HepG2 (cell line): ENCODE data around the gene AGXT. TPM values are rescaled to one million over a fixed set of nuclear protein-coding genes. Genes with fewer than 3 reads are reported as not detected.

Experiments used
- ATAC-seq: fragments of 200-7000 bp; cut with Tn5 transposase; 3 replicates; pipeline ENCODE4 v1.9.1; 2020; ENCODE audit warnings: mild to moderate bottlenecking, moderate library complexity
- BruUV-seq: library from RNA; stranded (reverse); fragments of 400-500 nt; replicated peaks from 2 replicates; lab custom pipeline; 2021; lab: Mats Ljungman, UMichigan
- CTCF ChIA-PET: fragments of 300-600 bp; formaldehyde crosslinking; extraction: SDS; loops from one replicate; lab custom pipeline; 2021; ENCODE audit warnings: low total read pairs, inconsistent platforms, low intra/inter-chr PET ratio; lab: Yijun Ruan, JAX
- POLR2A ChIA-PET: fragments of 350-600 bp; sonication (Branson Sonifier 250); formaldehyde crosslinking; loops from one replicate; lab custom pipeline; 2020; ENCODE audit warnings: antibody characterized with exemption, inconsistent platforms; lab: Yijun Ruan, JAX
- DNase-seq: peaks from one replicate; pipeline ENCODE4 v3.0.0-alpha.2; 2015; ENCODE audit warnings: low spot score
- FAIRE-seq: peaks from 3 replicates; lab custom pipeline; 2011; peaks lifted over from hg19 to GRCh38; lab: Jason Lieb, UNC
- H2AFZ ChIP-seq: one replicate; pipeline ENCODE4 v1.6.1; 2011; ENCODE audit warnings: low read length, inconsistent platforms
- H3K27ac ChIP-seq: fragments of 300-600 bp; 3 replicates; pipeline ENCODE4 v1.8.0; 2011; ENCODE audit warnings: mixed run types, mild to moderate bottlenecking, mixed read lengths, low read length, inconsistent platforms; ENCODE audit not compliant: insufficient read depth; ENCODE audit errors: extremely low read length
- H3K27me3 ChIP-seq, 2 experiments: fragments of 200-600 bp in 1 of 2; 2 replicates in 1 of 2; 3 replicates in 1 of 2; pipeline versions ENCODE4 v1.6.0 to v1.8.0; 2011; ENCODE audit warnings: low read length in 2 of 2, mild to moderate bottlenecking in 2 of 2, moderate library complexity in 2 of 2, inconsistent platforms in 1 of 2; ENCODE audit not compliant: insufficient read depth in 2 of 2, control insufficient read depth in 1 of 2
- H3K36me3 ChIP-seq, 2 experiments: fragments of 200-600 bp in 1 of 2; replicated peaks in 1 of 2; 2 replicates in 1 of 2; 3 replicates in 1 of 2; pipeline versions ENCODE4 v1.5.1 to v1.8.0; 2011; ENCODE audit warnings: low read length in 2 of 2, inconsistent platforms in 1 of 2; ENCODE audit not compliant: insufficient read depth in 2 of 2, control insufficient read depth in 1 of 2
- H3K4me1 ChIP-seq: 2 replicates; pipeline ENCODE4 v1.5.1; 2012; ENCODE audit warnings: low read length, inconsistent platforms; ENCODE audit not compliant: insufficient read depth
- H3K4me2 ChIP-seq: 2 replicates; pipeline ENCODE4 v1.6.0; 2011; ENCODE audit warnings: low read depth, low read length, inconsistent platforms
- H3K4me3 ChIP-seq, 3 experiments: fragments of 200-600 bp in 1 of 3; sonication (generic), shearing (Covaris generic) in 1 of 3; replicated peaks in 1 of 3; 2 replicates each; pipeline ENCODE4 v1.5.1; 2011 to 2016; ENCODE audit warnings: low read length in 3 of 3, inconsistent platforms in 2 of 3, low read depth in 2 of 3, mild to moderate bottlenecking in 2 of 3, control low read depth in 1 of 3, mixed read lengths in 1 of 3; ENCODE audit not compliant: insufficient read depth in 1 of 3
- H3K79me2 ChIP-seq: one replicate; pipeline ENCODE4 v1.6.1; 2011; ENCODE audit warnings: low read length, inconsistent platforms; ENCODE audit not compliant: insufficient read depth
- H3K9ac ChIP-seq: 2 replicates; pipeline ENCODE4 v1.6.0; 2011; ENCODE audit warnings: mild to moderate bottlenecking, low read depth, low read length, inconsistent platforms; ENCODE audit not compliant: insufficient read depth
- H3K9me3 ChIP-seq: 2 replicates; pipeline ENCODE4 v1.5.1; 2012; ENCODE audit warnings: mild to moderate bottlenecking, low read length
- H4K20me1 ChIP-seq: 2 replicates; pipeline ENCODE4 v1.6.0; 2011; ENCODE audit warnings: inconsistent platforms, mild to moderate bottlenecking, low read length, moderate library complexity; ENCODE audit not compliant: insufficient read depth
- AGO2 ChIP-seq: fragments of 200-400 bp; formaldehyde crosslinking; optimal IDR thresholded peaks from 2 replicates; pipeline ENCODE3; 2017; ENCODE audit warnings: mild to moderate bottlenecking, low read depth, low read length, moderate library complexity
- ATAD3A ChIP-seq: sonication (generic); formaldehyde crosslinking; IDR thresholded peaks from 2 replicates; pipeline ENCODE4 v1.4.0; 2020; ENCODE audit warnings: missing genetic modification reagents
- BORCS8-MEF2B ChIP-seq: sonication (generic); formaldehyde crosslinking; IDR thresholded peaks from 2 replicates; pipeline ENCODE4 v1.8.0; 2022; ENCODE audit warnings: mild to moderate bottlenecking, missing genetic modification reagents
- CAMTA2 ChIP-seq: sonication (generic); formaldehyde crosslinking; IDR thresholded peaks from 2 replicates; pipeline ENCODE4 v1.4.0; 2020; ENCODE audit warnings: mild to moderate bottlenecking, missing genetic modification reagents, borderline replicate concordance
- IRF9 ChIP-seq: sonication (generic); formaldehyde crosslinking; IDR thresholded peaks from 2 replicates; pipeline ENCODE4 v1.8.0; 2022; ENCODE audit warnings: missing genetic modification reagents, mild to moderate bottlenecking, borderline replicate concordance
- MEIS1 ChIP-seq: sonication (generic); formaldehyde crosslinking; IDR thresholded peaks from 2 replicates; pipeline ENCODE4 v1.9.0; 2021; ENCODE audit warnings: mild to moderate bottlenecking, missing genetic modification reagents, moderate library complexity, borderline replicate concordance
- MIER2 ChIP-seq: IDR thresholded peaks from 2 replicates; pipeline ENCODE4 v1.6.1; 2016; ENCODE audit warnings: missing biosample characterization, missing genetic modification reagents
- PAWR ChIP-seq: sonication (generic); formaldehyde crosslinking; IDR thresholded peaks from 2 replicates; pipeline ENCODE4 v1.4.0; 2020; ENCODE audit warnings: missing genetic modification reagents, mild to moderate bottlenecking, borderline replicate concordance
- PCBP1 ChIP-seq: fragments of 200-400 bp; formaldehyde crosslinking; IDR thresholded peaks from 2 replicates; pipeline ENCODE4 v1.6.1; 2017; ENCODE audit warnings: mild to moderate bottlenecking, low read depth, low read length, borderline replicate concordance
- ZBTB20 ChIP-seq: sonication (generic); formaldehyde crosslinking; IDR thresholded peaks from 2 replicates; pipeline ENCODE4 v1.8.1; 2023; ENCODE audit warnings: missing genetic modification reagents, low read depth, mild to moderate bottlenecking, borderline replicate concordance
- ZNF230 ChIP-seq: sonication (generic); formaldehyde crosslinking; IDR thresholded peaks from 2 replicates; pipeline ENCODE4 v1.4.0; 2020; ENCODE audit warnings: mild to moderate bottlenecking, missing genetic modification reagents
- ZNF253 ChIP-seq: sonication (generic); formaldehyde crosslinking; IDR thresholded peaks from 2 replicates; pipeline ENCODE4 v1.8.0; 2022; ENCODE audit warnings: mild to moderate bottlenecking, missing genetic modification reagents, borderline replicate concordance
- ZNF296 ChIP-seq: sonication (generic); formaldehyde crosslinking; conservative IDR thresholded peaks from 2 replicates; pipeline ENCODE4 v1.5.0; 2020; ENCODE audit warnings: mild to moderate bottlenecking, missing genetic modification reagents
- ZNF343 ChIP-seq: sonication (generic); formaldehyde crosslinking; IDR thresholded peaks from 2 replicates; pipeline ENCODE4 v1.4.0; 2020; ENCODE audit warnings: mild to moderate bottlenecking, missing genetic modification reagents
- ZNF558 ChIP-seq: sonication (generic); formaldehyde crosslinking; IDR thresholded peaks from 2 replicates; pipeline ENCODE4 v1.9.0; 2022; ENCODE audit warnings: mild to moderate bottlenecking, missing genetic modification reagents, borderline replicate concordance
- ZNF678 ChIP-seq: sonication (generic); formaldehyde crosslinking; IDR thresholded peaks from 2 replicates; pipeline ENCODE4 v1.4.0; 2020; ENCODE audit warnings: mild to moderate bottlenecking, missing genetic modification reagents
- WGBS: methylation state at CpG from one replicate; pipeline ENCODE4 v1.1.6; 2017; ENCODE audit warnings: low lambda C conversion rate; 5-methylcytosine and 5-hydroxymethylcytosine counted together
- in situ Hi-C: cut with HindIII; loops from 2 replicates; pipeline ENCODE4 v1.10.0; 2017; ENCODE audit warnings: low pct_unique_long_range_greater_than_20kb; ENCODE audit not compliant: extremely low pct_ligation_motif_present
- intact Hi-C: fragments of 100-400 bp; cut with micrococcal nuclease; formaldehyde crosslinking; loops from one replicate; pipeline ENCODE4 v1.10.0; 2022; ENCODE audit not compliant: unreplicated experiment
- polyA plus RNA-seq, 8 experiments: library from polyadenylated mRNA; depleted of rRNA in 3 of 8; stranded (reverse) in 7 of 8; unstranded in 1 of 8; fragments of >200 nt; fragmentation: Illumina TruSeq in 4 of 8; extraction: Trizol in 4 of 8; gene quantifications; 2 replicates each; pipeline versions ENCODE4 v1.2.1 to v1.2.3, GENCODE V29; 2011 to 2016; ENCODE audit warnings: low read depth in 4 of 8, missing spikeins in 1 of 8, mixed read lengths in 1 of 8; ENCODE audit not compliant: insufficient read depth in 1 of 8
- total RNA-seq, 5 experiments: library from RNA; depleted of rRNA; stranded (reverse); fragments of >200 nt; fragmentation: Illumina TruSeq; extraction: Trizol; gene quantifications; 2 replicates each; pipeline ENCODE4 v1.2.3, GENCODE V29; 2016; ENCODE audit warnings: low read depth in 1 of 5
- TF ChIP-seq, protein P1 (sequence below): sonication (generic); formaldehyde crosslinking; IDR thresholded peaks from 2 replicates; pipeline ENCODE4 v1.8.1; 2023; ENCODE audit warnings: mild to moderate bottlenecking, missing genetic modification reagents
- TF ChIP-seq, protein P2 (sequence below): sonication (generic); formaldehyde crosslinking; IDR thresholded peaks from 2 replicates; pipeline ENCODE4 v1.4.0; 2020; ENCODE audit warnings: missing genetic modification reagents

AGXT gene
- total and polyA plus RNA-seq, 2 of the 13 experiments (the other 11 are each of a cell fraction or from before 2014, with no cell fraction given), result 41.9 to 96.1 TPM

DNA sequence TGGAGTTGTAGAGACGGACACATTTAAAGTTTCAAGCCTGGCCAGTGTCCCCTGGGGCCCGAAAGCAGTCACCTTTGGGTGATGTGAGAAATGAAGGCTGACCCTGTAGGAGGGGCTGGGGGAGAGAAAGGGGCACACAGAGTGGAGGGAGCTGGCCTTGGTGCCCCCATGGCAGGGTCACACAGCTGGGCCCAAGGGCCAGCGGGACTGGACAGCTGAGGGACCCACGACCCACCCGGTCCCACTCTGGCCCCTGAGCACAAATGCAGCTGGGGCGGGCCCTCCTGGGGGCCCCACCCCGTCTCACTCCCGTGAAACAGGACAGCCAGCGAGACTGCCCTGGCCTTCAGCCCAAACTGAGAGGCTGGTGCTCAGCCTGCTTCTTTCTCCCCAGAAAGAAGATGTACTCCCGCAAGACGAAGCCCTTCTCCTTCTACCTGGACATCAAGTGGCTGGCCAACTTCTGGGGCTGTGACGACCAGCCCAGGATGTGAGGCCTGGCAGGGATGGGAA, 6.1 kb downstream of the AGXT start:
- peaks cover 81% of the 10 kb centered on the region for H3K4me1 ChIP-seq
- ChIA-PET POLR2A (interaction anchor here (0.8 to 7.1 kb wide), 13 partner anchors 11 to 310 kb away, joined by 3 to 83 read pairs (median 7); partner anchors contain the start of genes MAB21L4 and PASK), CTCF (interaction anchor here (1.8 kb wide), 1 partner anchor 18 kb away, joined by 13 read pairs; no protein-coding TSS in a partner anchor)
- H3K9me3 ChIP-seq, result no peaks in the 10 kb centered on the region
- in situ Hi-C loops, result loop anchor here (25.0 kb wide), 1 partner anchor 763 kb away; the partner anchor contains the start of genes ATG4B and THAP4
- H3K27me3 ChIP-seq, result no peaks in the 10 kb centered on the region
- H3K4me3 ChIP-seq, result peak overlapping the region in 1 of 3 experiments; percentile 39; a peak in 2 of 6 replicates
- H3K36me3 ChIP-seq, result no peaks in the 10 kb centered on the region; a peak in 1 of 5 replicates
- no peaks in the 10 kb centered on the region for H3K79me2 ChIP-seq
- peak overlapping the region; percentile 88 for H3K27ac ChIP-seq
- H2AFZ ChIP-seq, result no peak overlapping the region
- ATAC-seq (no peak), FAIRE-seq (no peak), DNase-seq (no peak)
- 88% methylated on average over 9 of the region's 12 CpGs for WGBS
- peak overlapping the region; percentile 54 for H3K4me2 ChIP-seq
- no TSS peak for BruUV-seq
- intact Hi-C loops, result loop anchor here (1.0 kb wide), 1 partner anchor 17 kb away; no protein-coding TSS in a partner anchor
- no peaks in the 10 kb centered on the region for H4K20me1 ChIP-seq
- H3K9ac ChIP-seq, result peak overlapping the region; percentile 73
- TF ChIP-seq ZNF343 (0 out of 2 replicates have a peak, but pooled peaks have one; percentile 16), IRF9 (no peak), AGO2 (peak; percentile 43), ZBTB20 (CRISPR knock-in tag) (no peak), ZNF296 (CRISPR knock-in tag) (0 out of 2 replicates have a peak, but pooled peaks have one; percentile 34), ATAD3A (CRISPR knock-in tag) (no peak), MEIS1 (CRISPR knock-in tag) (0 out of 2 replicates have a peak, but pooled peaks have one; percentile 2), ZNF558 (0 out of 2 replicates have a peak, but pooled peaks have one; percentile 1), CAMTA2 (0 out of 2 replicates have a peak, but pooled peaks have one; percentile 72), ZNF253 (CRISPR knock-in tag) (peak; percentile 20; the same call in 1 of the 2 replicates), MIER2 (CRISPR knock-in tag) (0 out of 2 replicates have a peak, but pooled peaks have one; percentile 5), PAWR (peak; percentile 90), PCBP1 (0 out of 2 replicates have a peak, but pooled peaks have one; percentile 1), ZNF230 (CRISPR knock-in tag) (0 out of 2 replicates have a peak, but pooled peaks have one; percentile 5), ZNF678 (CRISPR knock-in tag) (0 out of 2 replicates have a peak, but pooled peaks have one; percentile 6), BORCS8-MEF2B (CRISPR knock-in tag) (0 out of 2 replicates have a peak, but pooled peaks have one; percentile 10)
- TF ChIP-seq, protein P1, sequence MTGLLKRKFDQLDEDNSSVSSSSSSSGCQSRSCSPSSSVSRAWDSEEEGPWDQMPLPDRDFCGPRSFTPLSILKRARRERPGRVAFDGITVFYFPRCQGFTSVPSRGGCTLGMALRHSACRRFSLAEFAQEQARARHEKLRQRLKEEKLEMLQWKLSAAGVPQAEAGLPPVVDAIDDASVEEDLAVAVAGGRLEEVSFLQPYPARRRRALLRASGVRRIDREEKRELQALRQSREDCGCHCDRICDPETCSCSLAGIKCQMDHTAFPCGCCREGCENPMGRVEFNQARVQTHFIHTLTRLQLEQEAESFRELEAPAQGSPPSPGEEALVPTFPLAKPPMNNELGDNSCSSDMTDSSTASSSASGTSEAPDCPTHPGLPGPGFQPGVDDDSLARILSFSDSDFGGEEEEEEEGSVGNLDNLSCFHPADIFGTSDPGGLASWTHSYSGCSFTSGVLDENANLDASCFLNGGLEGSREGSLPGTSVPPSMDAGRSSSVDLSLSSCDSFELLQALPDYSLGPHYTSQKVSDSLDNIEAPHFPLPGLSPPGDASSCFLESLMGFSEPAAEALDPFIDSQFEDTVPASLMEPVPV (CRISPR knock-in tag), result 0 out of 2 replicates have a peak, but pooled peaks have one; percentile 12
- TF ChIP-seq, protein P2, sequence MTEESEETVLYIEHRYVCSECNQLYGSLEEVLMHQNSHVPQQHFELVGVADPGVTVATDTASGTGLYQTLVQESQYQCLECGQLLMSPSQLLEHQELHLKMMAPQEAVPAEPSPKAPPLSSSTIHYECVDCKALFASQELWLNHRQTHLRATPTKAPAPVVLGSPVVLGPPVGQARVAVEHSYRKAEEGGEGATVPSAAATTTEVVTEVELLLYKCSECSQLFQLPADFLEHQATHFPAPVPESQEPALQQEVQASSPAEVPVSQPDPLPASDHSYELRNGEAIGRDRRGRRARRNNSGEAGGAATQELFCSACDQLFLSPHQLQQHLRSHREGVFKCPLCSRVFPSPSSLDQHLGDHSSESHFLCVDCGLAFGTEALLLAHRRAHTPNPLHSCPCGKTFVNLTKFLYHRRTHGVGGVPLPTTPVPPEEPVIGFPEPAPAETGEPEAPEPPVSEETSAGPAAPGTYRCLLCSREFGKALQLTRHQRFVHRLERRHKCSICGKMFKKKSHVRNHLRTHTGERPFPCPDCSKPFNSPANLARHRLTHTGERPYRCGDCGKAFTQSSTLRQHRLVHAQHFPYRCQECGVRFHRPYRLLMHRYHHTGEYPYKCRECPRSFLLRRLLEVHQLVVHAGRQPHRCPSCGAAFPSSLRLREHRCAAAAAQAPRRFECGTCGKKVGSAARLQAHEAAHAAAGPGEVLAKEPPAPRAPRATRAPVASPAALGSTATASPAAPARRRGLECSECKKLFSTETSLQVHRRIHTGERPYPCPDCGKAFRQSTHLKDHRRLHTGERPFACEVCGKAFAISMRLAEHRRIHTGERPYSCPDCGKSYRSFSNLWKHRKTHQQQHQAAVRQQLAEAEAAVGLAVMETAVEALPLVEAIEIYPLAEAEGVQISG (CRISPR knock-in tag), result no peak
